Measurements from ENCODE around the gene KRTAP9-7.

Gene KRTAP9-7

DNA sequence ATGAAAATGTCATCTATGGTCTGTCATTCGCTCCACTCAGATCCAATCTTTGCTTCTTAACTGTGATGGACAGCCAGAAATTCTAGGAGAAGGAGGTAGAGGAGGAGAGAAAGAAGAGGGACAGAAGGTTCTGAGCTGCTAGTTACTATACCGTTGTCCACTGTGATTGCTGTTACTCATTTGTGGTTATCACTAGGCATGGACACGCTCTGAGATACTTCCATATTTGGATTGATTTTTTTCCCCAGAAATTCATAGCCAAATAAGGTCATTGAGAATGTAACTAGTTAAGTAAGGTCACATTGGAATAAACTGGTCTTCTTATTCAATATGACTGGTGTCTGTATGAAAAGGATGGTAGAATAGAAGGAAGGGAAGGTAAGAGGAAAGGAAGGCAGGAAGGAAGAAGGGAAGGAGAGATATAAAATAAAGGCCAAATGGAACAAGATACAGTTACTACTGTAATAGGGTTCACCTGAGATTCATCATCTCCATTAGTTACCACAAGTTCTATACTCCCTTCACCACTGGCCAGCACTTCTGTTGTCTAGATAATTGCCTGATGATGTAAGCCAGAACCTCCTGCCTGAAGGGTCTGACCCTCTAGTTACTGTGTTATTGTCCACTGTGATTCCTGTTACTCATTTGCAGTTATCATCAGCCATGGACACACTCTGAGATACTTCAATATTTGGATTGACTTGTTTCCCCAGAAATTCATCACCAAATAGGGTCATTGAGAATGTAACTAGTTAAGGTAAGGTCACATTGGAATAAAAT lies 2.9 kb downstream of the KRTAP9-7 start:
- Histone ChIP-seq H3K9me3 (ENCODE audit: control insufficient read depth in 2 of 2, low read length in 2 of 2) (no peaks in the 10 kb centered on the region), H3K36me3 (ENCODE audit: control insufficient read depth in 2 of 2, insufficient read depth in 2 of 2, low read length in 2 of 2) (no peaks in the 10 kb centered on the region), H3K27me3 (ENCODE audit: control insufficient read depth in 1 of 2, insufficient read depth in 2 of 2, low read length in 2 of 2) (peaks cover 0 to 2% of the 10 kb centered on the region in 2 donors), H3K4me3 (ENCODE audit: low read length in 2 of 2) (no peak overlapping the region), H3K27ac (ENCODE audit: low read length) (no peak overlapping the region), H3K9ac (ENCODE audit: low read length in 2 of 2) (no peak overlapping the region), H3K4me1 (ENCODE audit: control insufficient read depth, insufficient read depth, low read length) (no peaks in the 10 kb centered on the region)

- Histone ChIP-seq H3K4me1 (ENCODE audit: control insufficient read depth, insufficient read depth, low read length) (no peaks in the 10 kb centered on the region), H3K36me3 (ENCODE audit: control insufficient read depth in 2 of 2, insufficient read depth in 2 of 2, low read length in 2 of 2) (no peaks in the 10 kb centered on the region), H3K9me3 (ENCODE audit: control insufficient read depth in 2 of 2, low read length in 2 of 2) (no peaks in the 10 kb centered on the region), H3K27ac (ENCODE audit: low read length) (no peak overlapping the region), H3K4me3 (ENCODE audit: low read length in 2 of 2) (no peak overlapping the region), H3K9ac (ENCODE audit: low read length in 2 of 2) (no peak overlapping the region), H3K27me3 (ENCODE audit: control insufficient read depth in 1 of 2, insufficient read depth in 2 of 2, low read length in 2 of 2) (peaks cover 0 to 2% of the 10 kb centered on the region in 2 donors)
Observed at GRCh38 chr17:41284043-41284442, 8.5 kb downstream of the KRTAP9-7 start.

DNA sequence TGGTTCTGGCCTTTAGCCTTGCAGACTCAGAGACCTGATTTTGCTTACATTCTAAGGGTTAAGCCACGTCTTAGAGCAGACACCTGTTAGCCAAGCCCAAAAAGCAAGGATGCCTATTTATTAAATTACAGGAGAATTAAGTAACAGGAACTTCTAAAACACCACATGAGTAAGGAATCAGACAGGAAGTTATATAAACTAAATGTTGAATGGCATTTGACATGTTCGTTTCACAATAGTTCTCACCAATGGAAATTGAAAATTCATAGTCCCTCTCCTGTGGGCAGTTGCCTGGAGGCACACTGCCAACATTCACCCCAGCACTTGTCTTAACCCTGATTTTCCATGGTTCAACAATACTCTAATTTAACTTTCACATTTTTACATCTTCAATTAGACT lies 9.0 kb downstream of the KRTAP9-7 start:
- H3K27me3 ChIP-seq (ENCODE audit: control insufficient read depth in 1 of 2, insufficient read depth in 2 of 2, low read length in 2 of 2): peaks cover 0 to 2% of the 10 kb centered on the region in 2 donors
- no peak overlapping the region for H3K4me3 ChIP-seq (ENCODE audit: low read length in 2 of 2)
- no peaks in the 10 kb centered on the region for H3K9me3 ChIP-seq (ENCODE audit: control insufficient read depth in 2 of 2, low read length in 2 of 2)
- H3K36me3 ChIP-seq (ENCODE audit: control insufficient read depth in 2 of 2, insufficient read depth in 2 of 2, low read length in 2 of 2): no peaks in the 10 kb centered on the region
- no peaks in the 10 kb centered on the region for H3K4me1 ChIP-seq (ENCODE audit: control insufficient read depth, insufficient read depth, low read length)
- no peak overlapping the region for H3K27ac ChIP-seq (ENCODE audit: low read length)
- H3K9ac ChIP-seq (ENCODE audit: low read length in 2 of 2): no peak overlapping the region

DNA sequence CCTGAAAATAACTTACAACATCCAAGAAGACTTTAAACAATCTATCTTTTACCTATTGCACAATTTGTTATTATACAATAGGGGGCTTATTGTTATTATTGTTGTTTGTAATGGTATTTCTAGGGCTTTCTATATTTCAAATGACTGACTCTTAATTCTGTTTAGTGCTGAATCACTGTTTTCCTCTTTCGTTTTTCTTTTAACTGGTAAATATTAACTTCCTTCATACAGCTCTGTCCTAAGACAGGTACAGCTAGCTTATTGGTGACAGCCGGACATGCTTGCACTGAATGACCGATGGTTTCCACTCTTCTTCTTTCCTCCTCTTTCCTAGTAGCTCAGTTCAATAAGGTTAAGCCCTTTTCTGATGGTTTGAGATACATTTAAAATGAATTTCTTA lies 11.6 kb downstream of the KRTAP9-7 start:
- Histone ChIP-seq H3K27me3 (ENCODE audit: control insufficient read depth in 1 of 2, insufficient read depth in 2 of 2, low read length in 2 of 2) (peaks cover 0 to 2% of the 10 kb centered on the region in 2 donors), H3K4me3 (ENCODE audit: low read length in 2 of 2) (no peak overlapping the region), H3K36me3 (ENCODE audit: control insufficient read depth in 2 of 2, insufficient read depth in 2 of 2, low read length in 2 of 2) (no peaks in the 10 kb centered on the region), H3K9me3 (ENCODE audit: control insufficient read depth in 2 of 2, low read length in 2 of 2) (no peaks in the 10 kb centered on the region), H3K27ac (ENCODE audit: low read length) (no peak overlapping the region), H3K9ac (ENCODE audit: low read length in 2 of 2) (no peak overlapping the region), H3K4me1 (ENCODE audit: control insufficient read depth, insufficient read depth, low read length) (no peaks in the 10 kb centered on the region)

DNA sequence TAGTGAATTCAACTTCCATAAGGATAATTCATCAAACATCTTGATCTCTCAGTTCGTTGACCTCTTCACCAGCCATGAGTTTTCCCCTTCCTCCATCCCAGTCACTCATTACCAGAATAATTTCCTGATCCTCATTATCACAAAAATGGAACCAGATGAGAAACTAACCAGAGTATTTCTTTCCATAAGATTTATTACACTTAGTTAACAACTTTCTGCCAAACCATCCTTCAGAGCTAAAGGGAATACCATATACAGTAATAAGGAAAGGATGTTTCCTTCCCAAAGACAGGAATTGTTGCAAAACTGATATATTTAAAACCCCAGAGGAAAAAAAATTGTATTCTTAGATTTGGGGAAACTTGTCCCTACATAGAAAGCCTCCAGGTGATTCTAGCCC lies 18.5 kb downstream of the KRTAP9-7 start:
- no peak overlapping the region for H3K27ac ChIP-seq (ENCODE audit: low read length)
- H3K9me3 ChIP-seq (ENCODE audit: control insufficient read depth in 2 of 2, low read length in 2 of 2): no peaks in the 10 kb centered on the region
- no peak overlapping the region for H3K9ac ChIP-seq (ENCODE audit: low read length in 2 of 2)
- no peaks in the 10 kb centered on the region for H3K27me3 ChIP-seq (ENCODE audit: control insufficient read depth in 1 of 2, insufficient read depth in 2 of 2, low read length in 2 of 2)
- no peaks in the 10 kb centered on the region for H3K4me1 ChIP-seq (ENCODE audit: control insufficient read depth, insufficient read depth, low read length)
- H3K36me3 ChIP-seq (ENCODE audit: control insufficient read depth in 2 of 2, insufficient read depth in 2 of 2, low read length in 2 of 2): no peaks in the 10 kb centered on the region
- no peak overlapping the region for H3K4me3 ChIP-seq (ENCODE audit: low read length in 2 of 2)

DNA sequence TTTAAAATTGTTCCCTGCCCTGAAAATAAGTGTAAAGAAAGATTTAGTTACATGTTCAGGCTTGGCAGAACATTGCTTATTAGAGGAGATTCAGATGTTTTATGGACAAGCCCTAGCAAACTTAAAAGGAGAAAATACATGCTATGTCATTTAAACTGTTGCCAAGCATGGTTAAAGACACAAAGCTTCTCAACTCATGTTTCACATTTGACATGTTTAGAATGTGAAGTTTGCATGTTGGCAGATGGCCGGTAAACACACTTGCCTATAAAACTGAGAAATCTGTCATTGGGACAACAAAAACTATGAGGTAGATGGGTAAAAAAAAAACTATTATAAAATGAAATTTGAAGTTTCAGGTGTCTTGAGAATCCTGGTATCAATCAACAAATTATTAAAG lies 21.3 kb downstream of the KRTAP9-7 start:
- H3K9me3 ChIP-seq (ENCODE audit: control insufficient read depth in 2 of 2, low read length in 2 of 2): peaks cover 4 to 5% of the 10 kb centered on the region in 2 donors
- H3K27me3 ChIP-seq (ENCODE audit: control insufficient read depth in 1 of 2, insufficient read depth in 2 of 2, low read length in 2 of 2): peaks cover 0 to 3% of the 10 kb centered on the region in 2 donors
- H3K27ac ChIP-seq (ENCODE audit: low read length): no peak overlapping the region
- H3K4me3 ChIP-seq (ENCODE audit: low read length in 2 of 2): no peak overlapping the region
- no peak overlapping the region for H3K9ac ChIP-seq (ENCODE audit: low read length in 2 of 2)
- no peaks in the 10 kb centered on the region for H3K36me3 ChIP-seq (ENCODE audit: control insufficient read depth in 2 of 2, insufficient read depth in 2 of 2, low read length in 2 of 2)
- no peaks in the 10 kb centered on the region for H3K4me1 ChIP-seq (ENCODE audit: control insufficient read depth, insufficient read depth, low read length)

GRCh38 chr17:41298458-41299135 lies 23.1 kb downstream of the KRTAP9-7 start:
- Histone ChIP-seq H3K9ac (ENCODE audit: low read length in 2 of 2) (no peak overlapping the region), H3K4me3 (ENCODE audit: low read length in 2 of 2) (no peak overlapping the region), H3K27me3 (ENCODE audit: control insufficient read depth in 1 of 2, insufficient read depth in 2 of 2, low read length in 2 of 2) (peaks cover 0 to 3% of the 10 kb centered on the region in 2 donors), H3K4me1 (ENCODE audit: control insufficient read depth, insufficient read depth, low read length) (no peaks in the 10 kb centered on the region), H3K27ac (ENCODE audit: low read length) (no peak overlapping the region), H3K36me3 (ENCODE audit: control insufficient read depth in 2 of 2, insufficient read depth in 2 of 2, low read length in 2 of 2) (no peaks in the 10 kb centered on the region), H3K9me3 (ENCODE audit: control insufficient read depth in 2 of 2, low read length in 2 of 2) (peaks cover 5 to 10% of the 10 kb centered on the region in 2 donors)

DNA sequence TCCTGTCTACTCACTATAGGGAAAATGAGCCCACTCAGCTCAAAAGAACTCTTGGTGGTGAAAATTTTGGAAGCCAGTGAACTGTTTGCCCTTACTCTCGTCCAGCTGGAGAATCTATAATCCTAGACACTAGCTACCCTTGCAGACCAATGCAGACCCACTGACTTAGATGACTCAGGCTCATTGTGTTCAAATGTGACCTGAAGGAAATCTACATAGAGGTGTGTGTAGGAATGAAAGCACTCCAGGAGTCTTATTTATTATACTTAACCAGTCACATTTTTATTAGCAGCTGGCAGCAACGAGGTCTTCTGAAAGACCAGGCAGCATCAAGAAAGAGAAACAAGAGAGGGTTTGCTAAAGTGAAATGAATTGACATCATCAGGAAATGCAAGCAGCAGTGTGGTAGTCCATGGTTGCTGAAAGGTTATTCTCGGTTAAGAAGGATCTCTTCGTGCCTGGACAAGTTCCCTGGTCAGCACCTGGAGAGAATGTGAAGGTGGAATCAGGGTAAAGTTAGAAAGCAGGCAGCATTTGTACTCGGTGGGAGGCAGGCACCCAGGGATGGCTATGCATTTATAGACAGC lies 25.8 kb downstream of the KRTAP9-7 start:
- no peak overlapping the region for H3K27ac ChIP-seq (ENCODE audit: low read length)
- peaks cover 5 to 10% of the 10 kb centered on the region in 2 donors for H3K9me3 ChIP-seq (ENCODE audit: control insufficient read depth in 2 of 2, low read length in 2 of 2)
- H3K36me3 ChIP-seq (ENCODE audit: control insufficient read depth in 2 of 2, insufficient read depth in 2 of 2, low read length in 2 of 2): no peaks in the 10 kb centered on the region
- H3K4me1 ChIP-seq (ENCODE audit: control insufficient read depth, insufficient read depth, low read length): no peaks in the 10 kb centered on the region
- H3K9ac ChIP-seq (ENCODE audit: low read length in 2 of 2): no peak overlapping the region
- peaks cover 0 to 3% of the 10 kb centered on the region in 2 donors for H3K27me3 ChIP-seq (ENCODE audit: control insufficient read depth in 1 of 2, insufficient read depth in 2 of 2, low read length in 2 of 2)
- H3K4me3 ChIP-seq (ENCODE audit: low read length in 2 of 2): no peak overlapping the region

- peaks cover 5 to 10% of the 10 kb centered on the region in 2 donors for H3K9me3 ChIP-seq (ENCODE audit: control insufficient read depth in 2 of 2, low read length in 2 of 2)
- no peak within 1 kb of the TSS for H3K27ac ChIP-seq (ENCODE audit: low read length)
- no peaks in the 10 kb centered on the region for H3K36me3 ChIP-seq (ENCODE audit: control insufficient read depth in 2 of 2, insufficient read depth in 2 of 2, low read length in 2 of 2)
- no peak within 1 kb of the TSS for H3K9ac ChIP-seq (ENCODE audit: low read length in 2 of 2)
- no peak within 1 kb of the TSS for H3K4me3 ChIP-seq (ENCODE audit: low read length in 2 of 2)
- H3K4me1 ChIP-seq (ENCODE audit: control insufficient read depth, insufficient read depth, low read length): no peaks in the 10 kb centered on the region
- peaks cover 0 to 3% of the 10 kb centered on the region in 2 donors for H3K27me3 ChIP-seq (ENCODE audit: control insufficient read depth in 1 of 2, insufficient read depth in 2 of 2, low read length in 2 of 2)
Observed at GRCh38 chr17:41301916-41302901, 26.7 kb downstream of the KRTAP9-7 start, which contains the start of gene KRTAP29-1. KRTAP29-1 (minus strand) TSS chr17:41302851; CDS start chr17:41302851, 0 bp downstream.

DNA sequence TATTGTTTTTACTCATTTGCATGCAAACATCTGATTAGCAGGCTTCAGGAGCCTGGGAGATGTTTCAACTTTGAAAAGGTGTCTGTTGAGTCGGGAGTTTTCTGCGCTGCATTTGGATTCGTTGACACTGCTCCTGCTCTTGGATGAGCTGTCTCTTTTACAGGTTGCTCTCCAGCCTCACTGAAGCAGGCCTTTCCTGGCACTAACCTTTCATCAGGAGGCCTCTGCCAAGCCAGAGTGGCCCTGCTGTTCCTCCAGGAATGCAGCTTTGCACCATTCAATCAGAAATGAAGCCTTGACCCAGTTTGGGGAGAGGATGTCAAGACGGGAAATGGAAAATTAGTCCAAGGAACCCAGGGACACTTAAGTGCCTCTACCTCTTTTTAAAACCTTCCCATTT lies 27.5 kb downstream of the KRTAP9-7 start:
- no peaks in the 10 kb centered on the region for H3K36me3 ChIP-seq (ENCODE audit: control insufficient read depth in 2 of 2, insufficient read depth in 2 of 2, low read length in 2 of 2)
- no peak overlapping the region for H3K27ac ChIP-seq (ENCODE audit: low read length)
- peaks cover 5 to 10% of the 10 kb centered on the region in 2 donors for H3K9me3 ChIP-seq (ENCODE audit: control insufficient read depth in 2 of 2, low read length in 2 of 2)
- H3K4me3 ChIP-seq (ENCODE audit: low read length in 2 of 2): no peak overlapping the region
- no peaks in the 10 kb centered on the region for H3K4me1 ChIP-seq (ENCODE audit: control insufficient read depth, insufficient read depth, low read length)
- peaks cover 0 to 7% of the 10 kb centered on the region in 2 donors for H3K27me3 ChIP-seq (ENCODE audit: control insufficient read depth in 1 of 2, insufficient read depth in 2 of 2, low read length in 2 of 2)
- H3K9ac ChIP-seq (ENCODE audit: low read length in 2 of 2): no peak overlapping the region
